IMR-90 (cell line): ENCODE results near the gene DAB2.

Experiments
- FOS ChIP-seq: fragments of 150-350 bp; IDR thresholded peaks from 2 replicates; pipeline ENCODE4 v1.6.1; 2016; ENCODE audit warnings: low read depth, low read length
- MAZ ChIP-seq: IDR thresholded peaks from 2 replicates; pipeline ENCODE4 v1.6.1; 2012; ENCODE audit warnings: low read depth, mild to moderate bottlenecking, low read length, improper control_type of control experiment, moderate library complexity, borderline replicate concordance
- RFX5 ChIP-seq: IDR thresholded peaks from 2 replicates; pipeline ENCODE4 v1.8.0; 2012; ENCODE audit warnings: low read depth, mild to moderate bottlenecking, low read length, moderate library complexity
- SMC3 ChIP-seq: fragments of 150-350 bp; IDR thresholded peaks from 2 replicates; pipeline ENCODE4 v1.6.1; 2016; ENCODE audit warnings: low read depth, mild to moderate bottlenecking, antibody characterized with exemption, low read length, moderate library complexity
- TF ChIP-seq, protein P1 (sequence below): conservative IDR thresholded peaks from 2 replicates; pipeline ENCODE4 v1.5.1; 2012; ENCODE audit warnings: mild to moderate bottlenecking, low read depth, low read length, improper control_type of control experiment
- TF ChIP-seq, protein P2 (sequence below): fragments of 150-350 bp; IDR thresholded peaks from 2 replicates; pipeline ENCODE4 v1.6.1; 2017; ENCODE audit warnings: mild to moderate bottlenecking, antibody characterized with exemption, low read length, low read depth

DNA sequence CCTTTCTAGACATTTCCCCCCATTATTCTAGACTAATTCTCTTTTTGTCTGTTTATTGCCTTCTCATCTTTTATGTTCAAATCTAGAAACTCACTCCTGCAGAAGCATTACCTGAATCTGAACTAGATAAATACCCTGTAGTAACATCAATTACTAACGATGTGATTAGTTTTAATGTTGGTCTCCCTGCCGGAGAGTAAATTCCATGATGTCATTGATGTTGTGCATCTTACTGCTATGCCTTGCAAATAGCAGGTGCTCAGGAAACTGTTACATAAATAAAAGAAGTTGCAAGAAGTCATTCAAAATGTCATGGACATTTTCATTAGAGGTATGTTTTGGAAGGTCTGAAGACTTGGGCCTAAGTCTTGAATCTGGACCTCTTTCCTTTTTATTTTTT, 37.5 kb downstream of the DAB2 start:
- TF ChIP-seq, protein P1, sequence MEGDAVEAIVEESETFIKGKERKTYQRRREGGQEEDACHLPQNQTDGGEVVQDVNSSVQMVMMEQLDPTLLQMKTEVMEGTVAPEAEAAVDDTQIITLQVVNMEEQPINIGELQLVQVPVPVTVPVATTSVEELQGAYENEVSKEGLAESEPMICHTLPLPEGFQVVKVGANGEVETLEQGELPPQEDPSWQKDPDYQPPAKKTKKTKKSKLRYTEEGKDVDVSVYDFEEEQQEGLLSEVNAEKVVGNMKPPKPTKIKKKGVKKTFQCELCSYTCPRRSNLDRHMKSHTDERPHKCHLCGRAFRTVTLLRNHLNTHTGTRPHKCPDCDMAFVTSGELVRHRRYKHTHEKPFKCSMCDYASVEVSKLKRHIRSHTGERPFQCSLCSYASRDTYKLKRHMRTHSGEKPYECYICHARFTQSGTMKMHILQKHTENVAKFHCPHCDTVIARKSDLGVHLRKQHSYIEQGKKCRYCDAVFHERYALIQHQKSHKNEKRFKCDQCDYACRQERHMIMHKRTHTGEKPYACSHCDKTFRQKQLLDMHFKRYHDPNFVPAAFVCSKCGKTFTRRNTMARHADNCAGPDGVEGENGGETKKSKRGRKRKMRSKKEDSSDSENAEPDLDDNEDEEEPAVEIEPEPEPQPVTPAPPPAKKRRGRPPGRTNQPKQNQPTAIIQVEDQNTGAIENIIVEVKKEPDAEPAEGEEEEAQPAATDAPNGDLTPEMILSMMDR = no peak
- TF ChIP-seq RFX5 (no peak), FOS (no peak), MAZ (no peak), SMC3 (no peak)
- TF ChIP-seq, protein P2, sequence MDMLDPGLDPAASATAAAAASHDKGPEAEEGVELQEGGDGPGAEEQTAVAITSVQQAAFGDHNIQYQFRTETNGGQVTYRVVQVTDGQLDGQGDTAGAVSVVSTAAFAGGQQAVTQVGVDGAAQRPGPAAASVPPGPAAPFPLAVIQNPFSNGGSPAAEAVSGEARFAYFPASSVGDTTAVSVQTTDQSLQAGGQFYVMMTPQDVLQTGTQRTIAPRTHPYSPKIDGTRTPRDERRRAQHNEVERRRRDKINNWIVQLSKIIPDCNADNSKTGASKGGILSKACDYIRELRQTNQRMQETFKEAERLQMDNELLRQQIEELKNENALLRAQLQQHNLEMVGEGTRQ = no peak
